Astrocyte of the spinal cord (primary cell): ENCODE results near the gene STRADB.

Experiments
- DNase-seq: peaks from one replicate; pipeline ENCODE4 v3.0.0; 2011; ENCODE audit warnings: low read depth, low spot score
- H3K4me3 ChIP-seq: 2 replicates; pipeline ENCODE4 v1.5.1; 2011; ENCODE audit warnings: low read depth, mild to moderate bottlenecking, low read length, moderate library complexity
- CTCF ChIP-seq: IDR thresholded peaks from 2 replicates; pipeline ENCODE4 v1.5.1; 2012; ENCODE audit warnings: low read depth, mild to moderate bottlenecking, low read length, inconsistent platforms
- in situ Hi-C: cut with HindIII; loops from 2 replicates; pipeline ENCODE4 v1.10.0; 2017; ENCODE audit warnings: low sequenced_read_pairs

STRADB gene

GRCh38 chr2:201451292-201452057 lies at the start of gene STRADB, which contains the start of gene TRAK2:
Gene STRADB (plus strand): TSS chr2:201451740. CDS start chr2:201454841, 3,101 bp downstream.
Gene TRAK2 (minus strand): TSS chr2:201451458. CDS start chr2:201420507, 30,951 bp downstream.
- in situ Hi-C loops: no loop called here
- peak within 1 kb of the TSS; percentile 99 for H3K4me3 ChIP-seq
- peak; percentile 16 for TF ChIP-seq CTCF
- DNase-seq: peak; percentile 96

- no peak for DNase-seq
- in situ Hi-C loops: no loop called here
- no peak for TF ChIP-seq CTCF
- no peak overlapping the region for H3K4me3 ChIP-seq
Measured at GRCh38 chr2:201401815-201402214, 49.7 kb upstream of the STRADB start.

GRCh38 chr2:201402651-201403562 lies 48.6 kb upstream of the STRADB start:
- in situ Hi-C loops: no loop called here
- TF ChIP-seq CTCF: no peak
- no peak overlapping the region for H3K4me3 ChIP-seq
- peak; percentile 47 for DNase-seq

- no peak overlapping the region for H3K4me3 ChIP-seq
- DNase-seq: peak; percentile 60
- no peak for TF ChIP-seq CTCF
- in situ Hi-C loops: no loop called here
Measured at GRCh38 chr2:201403880-201404279, 47.7 kb upstream of the STRADB start.

- DNase-seq: no peak
- TF ChIP-seq CTCF: no peak
- no peak overlapping the region for H3K4me3 ChIP-seq
- in situ Hi-C loops: no loop called here
Measured at GRCh38 chr2:201404699-201405280, 46.8 kb upstream of the STRADB start.

- no peak for TF ChIP-seq CTCF
- in situ Hi-C loops: no loop called here
- H3K4me3 ChIP-seq: no peak overlapping the region
- peak; percentile 80 for DNase-seq
Measured at GRCh38 chr2:201406077-201406662, 45.4 kb upstream of the STRADB start.
